Osteocyte (in vitro differentiated cells): Measurements from ENCODE around the gene ADGRA1. TPM values are rescaled to one million over a fixed set of nuclear protein-coding genes. Genes with fewer than 3 reads are reported as not detected.

Source experiments
- DNase-seq: peaks from one replicate; pipeline ENCODE4 v3.0.0; 2021; ENCODE audit warnings: mixed read lengths; ENCODE audit not compliant: unreplicated experiment; ENCODE audit errors: extremely low spot score
- H3K27ac Mint-ChIP-seq: one replicate; pipeline ENCODE4 v1.8.0; 2021; ENCODE audit warnings: mild to moderate bottlenecking, mixed read lengths; ENCODE audit not compliant: unreplicated experiment
- H3K27me3 Mint-ChIP-seq: one replicate; pipeline ENCODE4 v1.8.0; 2021; ENCODE audit warnings: mixed read lengths; ENCODE audit not compliant: unreplicated experiment
- H3K36me3 Mint-ChIP-seq: one replicate; pipeline ENCODE4 v1.8.0; 2021; ENCODE audit warnings: mixed read lengths; ENCODE audit not compliant: unreplicated experiment
- H3K4me1 Mint-ChIP-seq: one replicate; pipeline ENCODE4 v1.8.0; 2021; ENCODE audit warnings: mixed read lengths; ENCODE audit not compliant: unreplicated experiment
- H3K4me3 Mint-ChIP-seq: one replicate; pipeline ENCODE4 v1.8.0; 2021; ENCODE audit warnings: mild to moderate bottlenecking, moderate library complexity, mixed read lengths; ENCODE audit not compliant: unreplicated experiment
- H3K9me3 Mint-ChIP-seq: one replicate; pipeline ENCODE4 v1.8.0; 2021; ENCODE audit warnings: mixed read lengths; ENCODE audit not compliant: unreplicated experiment
- total RNA-seq: library from RNA; stranded (reverse); gene quantifications from 2 replicates; pipeline ENCODE4 v1.2.1, GENCODE V29; 2021
- TF ChIP-seq, protein P1 (sequence below): fragments of 200-600 bp; sonication (generic); IDR thresholded peaks from 2 replicates; pipeline ENCODE4 v1.5.0; 2021; ENCODE audit warnings: antibody characterized with exemption, mild to moderate bottlenecking, moderate library complexity

Gene ADGRA1
- total RNA-seq, 1 donor from 2014 or later = not detected

- TF ChIP-seq, protein P1, sequence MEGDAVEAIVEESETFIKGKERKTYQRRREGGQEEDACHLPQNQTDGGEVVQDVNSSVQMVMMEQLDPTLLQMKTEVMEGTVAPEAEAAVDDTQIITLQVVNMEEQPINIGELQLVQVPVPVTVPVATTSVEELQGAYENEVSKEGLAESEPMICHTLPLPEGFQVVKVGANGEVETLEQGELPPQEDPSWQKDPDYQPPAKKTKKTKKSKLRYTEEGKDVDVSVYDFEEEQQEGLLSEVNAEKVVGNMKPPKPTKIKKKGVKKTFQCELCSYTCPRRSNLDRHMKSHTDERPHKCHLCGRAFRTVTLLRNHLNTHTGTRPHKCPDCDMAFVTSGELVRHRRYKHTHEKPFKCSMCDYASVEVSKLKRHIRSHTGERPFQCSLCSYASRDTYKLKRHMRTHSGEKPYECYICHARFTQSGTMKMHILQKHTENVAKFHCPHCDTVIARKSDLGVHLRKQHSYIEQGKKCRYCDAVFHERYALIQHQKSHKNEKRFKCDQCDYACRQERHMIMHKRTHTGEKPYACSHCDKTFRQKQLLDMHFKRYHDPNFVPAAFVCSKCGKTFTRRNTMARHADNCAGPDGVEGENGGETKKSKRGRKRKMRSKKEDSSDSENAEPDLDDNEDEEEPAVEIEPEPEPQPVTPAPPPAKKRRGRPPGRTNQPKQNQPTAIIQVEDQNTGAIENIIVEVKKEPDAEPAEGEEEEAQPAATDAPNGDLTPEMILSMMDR = no peak
- Mint-ChIP-seq H3K27me3 (peaks cover 15% of the 10 kb centered on the region), H3K4me3 (no peak overlapping the region)
Measured at GRCh38 chr10:133160826-133161471, 73.2 kb downstream of the ADGRA1 start.

DNA sequence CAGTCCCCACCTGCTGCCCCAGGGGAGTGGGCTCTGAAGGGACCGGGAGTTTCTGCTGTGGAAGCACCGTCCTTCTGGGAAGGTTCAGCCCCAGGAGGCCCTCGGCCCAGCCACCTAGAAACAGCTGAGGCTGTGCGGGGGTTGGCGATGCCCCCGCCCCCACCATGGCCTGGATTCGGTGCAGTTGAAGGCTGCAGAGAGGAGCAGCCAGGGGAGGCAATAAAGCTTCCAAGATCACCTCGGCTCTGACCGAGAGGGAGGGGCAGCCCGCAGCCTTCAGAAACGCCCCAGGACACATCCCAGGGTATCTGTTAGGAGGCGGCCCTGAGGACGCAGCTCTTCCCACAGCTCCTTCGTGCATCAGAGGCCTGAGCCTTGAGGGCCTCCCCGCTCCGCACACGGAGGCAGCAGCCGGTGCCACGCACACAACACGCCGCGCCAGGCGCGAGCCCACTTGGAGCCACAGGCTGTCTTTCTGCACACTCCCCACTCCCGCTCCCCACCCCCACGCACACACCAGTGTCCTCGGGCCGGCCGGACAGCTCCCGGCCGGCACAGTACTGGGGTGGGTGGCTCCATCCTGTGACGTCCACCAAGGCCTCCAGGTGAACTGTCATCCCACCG is 73.9 kb downstream of the ADGRA1 start:
- H3K27me3 Mint-ChIP-seq = peaks cover 15% of the 10 kb centered on the region
- DNase-seq = no peak
- H3K4me3 Mint-ChIP-seq = no peak overlapping the region
- H3K36me3 Mint-ChIP-seq = no peaks in the 10 kb centered on the region
- H3K27ac Mint-ChIP-seq = no peak overlapping the region
- H3K9me3 Mint-ChIP-seq = peaks cover 4% of the 10 kb centered on the region
- no peaks in the 10 kb centered on the region for H3K4me1 Mint-ChIP-seq
- TF ChIP-seq, protein P1 = no peak

More at GRCh38 chr10:133160826-133161471, 73.2 kb downstream of the ADGRA1 start:
- Mint-ChIP-seq H3K9me3 (no peaks in the 10 kb centered on the region), H3K27ac (no peak overlapping the region), H3K36me3 (no peaks in the 10 kb centered on the region), H3K4me1 (no peaks in the 10 kb centered on the region)
- DNase-seq = no peak

DNA sequence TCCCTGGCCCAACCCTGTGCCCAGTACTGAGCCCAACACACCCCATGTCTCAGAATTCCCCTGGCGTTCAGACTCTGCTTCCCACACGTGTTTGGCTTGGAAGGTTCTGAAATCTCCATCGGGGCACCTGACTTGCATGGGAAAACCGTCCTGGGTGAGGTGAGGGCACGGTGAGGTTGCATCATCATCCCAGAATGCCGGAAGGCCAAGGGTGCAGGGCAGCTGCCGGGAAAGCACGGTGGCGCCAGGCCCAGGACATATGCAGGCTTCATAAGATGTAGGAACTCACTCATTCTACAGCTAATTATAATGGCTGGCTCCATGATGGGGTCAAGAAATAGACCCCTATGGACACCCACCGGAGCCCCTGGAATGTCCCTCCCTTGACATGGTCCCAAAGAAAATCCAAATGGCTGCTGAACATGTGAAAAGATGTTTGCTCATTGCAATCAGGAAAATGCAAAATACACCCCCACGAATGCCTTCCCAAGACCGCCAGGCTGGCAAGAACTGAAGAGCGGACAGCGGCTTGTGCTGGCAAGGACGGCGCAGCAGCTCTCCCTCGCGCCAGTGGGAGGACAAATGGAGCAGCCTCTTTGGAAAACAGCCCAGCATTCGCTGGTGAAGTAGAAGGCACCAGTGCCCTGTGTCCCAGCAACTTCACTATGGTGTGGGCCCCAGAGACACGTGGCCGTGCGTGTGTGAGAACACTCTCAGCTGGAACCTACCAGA is 74.6 kb downstream of the ADGRA1 start:
- Mint-ChIP-seq H3K27ac (no peak overlapping the region), H3K4me1 (no peaks in the 10 kb centered on the region), H3K27me3 (peaks cover 15% of the 10 kb centered on the region), H3K9me3 (peaks cover 4% of the 10 kb centered on the region), H3K36me3 (no peaks in the 10 kb centered on the region), H3K4me3 (no peak overlapping the region)
- DNase-seq = no peak
- TF ChIP-seq, protein P1 = no peak

DNA sequence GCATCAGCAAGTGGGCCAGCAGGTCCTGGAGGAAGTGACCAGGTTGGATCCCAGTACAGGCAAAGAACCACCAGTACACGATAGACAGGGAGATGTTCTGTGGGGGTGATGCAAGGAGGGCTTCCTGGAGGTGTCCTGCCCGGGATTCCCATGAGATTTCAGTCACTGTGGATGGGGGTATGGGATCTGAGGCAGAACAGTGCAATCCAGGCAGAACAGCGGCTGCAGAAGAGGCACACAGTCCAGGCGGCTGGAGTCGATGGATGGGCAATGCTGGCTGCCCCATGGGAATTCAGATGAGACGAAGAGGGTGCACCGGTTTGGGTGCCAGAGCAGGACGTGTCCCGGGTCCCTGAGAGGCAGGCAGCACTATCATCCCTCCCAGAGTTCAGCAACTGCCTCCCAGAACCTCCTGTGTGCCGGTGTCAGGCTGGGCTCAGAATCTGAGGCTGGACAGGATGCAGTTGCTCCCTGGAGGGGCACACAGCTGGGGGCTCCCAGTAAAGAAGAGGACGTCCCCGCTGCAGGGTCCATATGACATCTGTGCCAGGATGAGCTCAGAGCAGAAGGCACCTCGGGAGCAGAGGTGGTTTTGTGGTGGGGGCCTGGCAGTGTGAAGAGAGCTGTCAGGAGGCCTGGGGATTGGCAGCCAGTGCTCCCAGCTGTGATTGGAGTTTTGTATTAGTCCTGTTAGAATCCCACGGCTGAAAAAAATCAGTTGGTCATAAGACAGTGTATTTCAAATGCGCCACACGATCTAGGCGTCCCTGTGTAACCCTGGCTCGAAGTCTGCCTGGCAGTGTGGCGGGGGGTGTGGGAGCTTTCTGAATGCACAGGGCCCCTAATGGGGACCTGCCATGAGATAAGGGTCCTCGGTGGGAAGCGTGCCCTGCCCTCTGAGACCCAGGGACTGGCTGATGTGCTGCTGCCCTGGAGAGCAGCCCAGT is 75.5 kb downstream of the ADGRA1 start:
- no peak overlapping the region for H3K4me3 Mint-ChIP-seq
- peaks cover 15% of the 10 kb centered on the region for H3K27me3 Mint-ChIP-seq
- TF ChIP-seq, protein P1 = no peak
- H3K27ac Mint-ChIP-seq = no peak overlapping the region
- H3K9me3 Mint-ChIP-seq = peaks cover 4% of the 10 kb centered on the region
- H3K4me1 Mint-ChIP-seq = no peaks in the 10 kb centered on the region
- no peak for DNase-seq
- H3K36me3 Mint-ChIP-seq = no peaks in the 10 kb centered on the region
